ENCODE measurements around the gene MCF2L2.
"Not testable (repeated sequence)": the region's sequence is repeated elsewhere in the genome, so short reads cannot be mapped to it uniquely, and the experiment has no call there.

The MCF2L2 gene

GRCh38 chr3:183242431-183242830 is 186.0 kb downstream of the MCF2L2 start:
- no peaks in the 10 kb centered on the region for H3K4me1 ChIP-seq
- H3K9ac ChIP-seq = no peak overlapping the region
- no peaks in the 10 kb centered on the region for H3K36me3 ChIP-seq (ENCODE audit: control insufficient read depth, insufficient read depth, low read length)
- H2AFZ ChIP-seq = no peak overlapping the region
- H3K27me3 ChIP-seq (ENCODE audit: control insufficient read depth, insufficient read depth, low read length) = no peaks in the 10 kb centered on the region
- no peaks in the 10 kb centered on the region for H3K79me2 ChIP-seq
- H3K9me3 ChIP-seq (ENCODE audit: control insufficient read depth, low read length) = no peaks in the 10 kb centered on the region
- no peak overlapping the region for H3K27ac ChIP-seq
- no peak for TF ChIP-seq CTCF (IDR thresholded peaks at IDR 0.05)
- no peak overlapping the region for H3K4me3 ChIP-seq (ENCODE audit: low read depth, low read length)
- H3K4me2 ChIP-seq (ENCODE audit: low read length) = no peak overlapping the region

- H3K4me3 ChIP-seq (ENCODE audit: low read depth, low read length) = no peak overlapping the region
- H3K9ac ChIP-seq = no peak overlapping the region
- TF ChIP-seq CTCF (IDR thresholded peaks at IDR 0.05) = no peak
- no peak overlapping the region for H2AFZ ChIP-seq
- no peaks in the 10 kb centered on the region for H3K9me3 ChIP-seq (ENCODE audit: control insufficient read depth, low read length)
- H3K27me3 ChIP-seq (ENCODE audit: control insufficient read depth, insufficient read depth, low read length) = no peaks in the 10 kb centered on the region
- H3K27ac ChIP-seq = no peak overlapping the region
- no peaks in the 10 kb centered on the region for H3K79me2 ChIP-seq
- H3K4me1 ChIP-seq = no peaks in the 10 kb centered on the region
- no peaks in the 10 kb centered on the region for H3K36me3 ChIP-seq (ENCODE audit: control insufficient read depth, insufficient read depth, low read length)
- H3K4me2 ChIP-seq (ENCODE audit: low read length) = no peak overlapping the region
These were observed 189.4 kb downstream of the MCF2L2 start for GRCh38 chr3:183239046-183239445.

- Histone ChIP-seq H3K79me2 (no peaks in the 10 kb centered on the region), H2AFZ (no peak overlapping the region), H3K4me2 (ENCODE audit: low read length) (no peak overlapping the region), H3K27me3 (ENCODE audit: control insufficient read depth, insufficient read depth, low read length) (no peaks in the 10 kb centered on the region), H3K4me1 (no peaks in the 10 kb centered on the region), H3K4me3 (ENCODE audit: low read depth, low read length) (no peak overlapping the region), H3K9me3 (ENCODE audit: control insufficient read depth, low read length) (no peaks in the 10 kb centered on the region), H3K9ac (no peak overlapping the region), H3K36me3 (ENCODE audit: control insufficient read depth, insufficient read depth, low read length) (no peaks in the 10 kb centered on the region), H3K27ac (no peak overlapping the region)
- no peak for TF ChIP-seq CTCF (IDR thresholded peaks at IDR 0.05)
These were observed 194.5 kb downstream of the MCF2L2 start for GRCh38 chr3:183233966-183234365.

- Histone ChIP-seq H3K4me2 (ENCODE audit: low read length) (no peak overlapping the region), H3K36me3 (ENCODE audit: control insufficient read depth, insufficient read depth, low read length) (no peaks in the 10 kb centered on the region), H2AFZ (no peak overlapping the region), H3K4me1 (no peaks in the 10 kb centered on the region), H3K9me3 (ENCODE audit: control insufficient read depth, low read length) (no peaks in the 10 kb centered on the region), H3K27me3 (ENCODE audit: control insufficient read depth, insufficient read depth, low read length) (no peaks in the 10 kb centered on the region), H3K79me2 (no peaks in the 10 kb centered on the region), H3K4me3 (ENCODE audit: low read depth, low read length) (no peak overlapping the region), H3K27ac (no peak overlapping the region), H3K9ac (no peak overlapping the region)
- no peak for TF ChIP-seq CTCF (IDR thresholded peaks at IDR 0.05)
These were observed 197.6 kb downstream of the MCF2L2 start for GRCh38 chr3:183230826-183231225.

- not testable (repeated sequence) for H3K4me2 ChIP-seq (ENCODE audit: low read length); H3K27ac ChIP-seq; H3K27me3 ChIP-seq (ENCODE audit: control insufficient read depth, insufficient read depth, low read length); H3K4me3 ChIP-seq (ENCODE audit: low read depth, low read length); H3K9ac ChIP-seq; H2AFZ ChIP-seq; H3K79me2 ChIP-seq; H3K9me3 ChIP-seq (ENCODE audit: control insufficient read depth, low read length); H3K4me1 ChIP-seq; H3K36me3 ChIP-seq (ENCODE audit: control insufficient read depth, insufficient read depth, low read length)
These were observed 198.2 kb downstream of the MCF2L2 start for GRCh38 chr3:183230251-183230650.
